T-helper 1 cell treated with Interleukin-12 subunit alpha and Interleukin-12 subunit beta and Interleukin-4 antibody, amounts not matched to agents 30 ng/mL and 1 ng/mL, for 36 hours (primary cell): ENCODE measurements around the gene ODF2. TPM values are rescaled to one million over a fixed set of nuclear protein-coding genes. Genes with fewer than 3 reads are reported as not detected.
"Not testable (repeated sequence)": the region's sequence is repeated elsewhere in the genome, so short reads cannot be mapped to it uniquely, and the experiment has no call there.

Experiments used
- intact Hi-C: fragments of 100-400 bp; cut with micrococcal nuclease; formaldehyde crosslinking; loops from one replicate; pipeline ENCODE4 v1.15.1; 2024
- total RNA-seq: library from RNA; stranded (reverse); gene quantifications from 2 replicates; pipeline ENCODE4 v1.2.3, GENCODE V29; 2022

ODF2 gene
- total RNA-seq, 1 donor from 2014 or later = 43.4 TPM

- intact Hi-C loops = no loop called here
These were observed 33.0 kb upstream of the ODF2 start for GRCh38 chr9:128422783-128423150.

DNA sequence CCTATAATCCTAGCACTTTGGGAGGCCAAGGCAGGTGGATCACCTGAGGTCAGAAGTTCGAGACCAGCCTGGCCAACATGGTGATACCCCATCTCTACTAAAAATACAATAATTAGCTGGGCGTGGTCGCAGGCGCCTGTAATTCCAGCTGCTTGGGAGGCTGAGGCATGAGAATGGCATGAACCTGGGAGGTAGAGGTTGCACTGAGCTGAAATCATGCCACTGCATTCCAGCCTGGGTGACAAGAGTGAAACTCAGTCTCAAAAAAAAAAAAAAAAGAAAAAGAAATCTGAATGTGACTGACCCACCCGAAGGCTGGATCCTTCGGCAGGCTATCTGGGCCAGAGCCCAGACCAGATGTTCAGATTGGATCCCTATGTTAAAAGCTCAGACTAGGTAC, 32.5 kb upstream of the ODF2 start:
- intact Hi-C loops = not testable (repeated sequence)

GRCh38 chr9:128424268-128424780, 31.5 kb upstream of the ODF2 start:
- intact Hi-C loops = no loop called here

- intact Hi-C loops = no loop called here
These were observed 26.9 kb upstream of the ODF2 start for GRCh38 chr9:128428644-128429512.

DNA sequence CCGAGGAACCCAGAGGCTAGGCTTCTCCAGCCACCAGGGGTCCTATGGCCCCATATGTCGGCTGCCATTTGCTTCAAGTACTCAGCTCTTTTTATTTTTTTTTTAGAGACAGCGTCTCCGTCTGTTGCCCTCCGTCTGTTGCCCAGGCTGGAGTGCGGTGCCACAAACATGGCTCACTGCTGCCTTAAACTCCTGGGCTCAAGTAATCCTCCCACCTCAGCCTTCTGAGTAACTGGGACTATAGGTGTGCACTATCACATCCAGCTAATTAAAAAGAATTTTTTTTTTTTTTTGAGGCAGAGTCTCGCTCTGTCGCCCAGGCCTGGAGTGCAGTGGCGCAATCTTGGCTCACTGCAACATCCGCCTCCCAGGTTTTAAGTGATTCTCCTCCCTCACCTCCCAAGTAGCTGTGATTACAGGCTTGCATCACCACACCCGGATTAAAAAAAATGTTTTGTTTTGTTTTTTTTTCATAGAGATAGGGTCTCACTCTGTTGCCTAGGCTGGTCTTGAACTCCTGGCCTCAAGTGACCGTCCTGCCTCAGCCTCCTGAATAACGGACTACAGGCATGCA, 26.2 kb upstream of the ODF2 start:
- intact Hi-C loops = no loop called here

GRCh38 chr9:128431207-128431606, 24.6 kb upstream of the ODF2 start:
- intact Hi-C loops = no loop called here

DNA sequence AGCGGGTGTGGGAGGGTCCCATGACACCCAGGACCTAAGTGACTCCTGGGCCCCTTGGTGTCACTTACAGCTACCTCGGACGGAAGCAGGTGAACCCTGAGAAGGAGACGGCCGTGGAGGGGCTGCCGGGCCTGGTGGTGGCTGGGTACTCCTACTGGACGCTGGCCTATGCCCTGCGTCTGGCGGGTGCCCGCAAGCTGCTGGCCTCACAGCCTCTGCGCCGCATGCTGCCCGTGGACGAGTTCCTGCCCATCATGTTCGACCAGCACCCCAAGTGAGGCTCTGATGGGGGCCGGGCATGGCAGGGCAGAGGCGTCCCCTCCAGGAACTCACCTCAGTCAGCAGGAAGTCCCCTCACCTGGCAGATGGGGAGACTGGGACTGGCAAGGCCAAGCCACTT, 21.5 kb upstream of the ODF2 start:
- intact Hi-C loops = no loop called here

DNA sequence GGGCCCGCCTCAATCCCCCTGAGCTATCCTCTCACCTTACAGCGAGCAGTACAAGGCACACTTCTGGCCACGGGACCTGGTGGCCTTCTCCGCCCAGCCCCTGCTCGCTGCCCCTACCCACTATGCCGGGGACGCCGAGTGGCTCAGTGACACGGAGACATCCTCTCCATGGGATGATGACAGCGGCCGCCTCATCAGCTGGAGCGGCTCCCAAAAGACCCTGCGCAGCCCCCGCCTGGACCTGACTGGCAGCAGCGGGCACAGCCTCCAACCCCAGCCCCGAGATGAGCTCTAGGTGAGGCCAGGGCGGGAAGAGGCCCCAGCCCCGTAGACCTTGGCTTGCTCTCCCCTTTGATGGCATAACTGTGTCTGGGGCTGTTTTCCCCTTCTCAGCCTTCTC, 20.2 kb upstream of the ODF2 start:
- intact Hi-C loops = loop anchor here (5.0 kb wide), 1 partner anchor 73 kb away; no protein-coding TSS in a partner anchor

- intact Hi-C loops = loop anchor here (1.0 to 5.0 kb wide), 5 partner anchors 18 to 149 kb away; partner anchors contain the start of gene ODF2
These were observed 17.3 kb upstream of the ODF2 start for GRCh38 chr9:128438343-128439109.

DNA sequence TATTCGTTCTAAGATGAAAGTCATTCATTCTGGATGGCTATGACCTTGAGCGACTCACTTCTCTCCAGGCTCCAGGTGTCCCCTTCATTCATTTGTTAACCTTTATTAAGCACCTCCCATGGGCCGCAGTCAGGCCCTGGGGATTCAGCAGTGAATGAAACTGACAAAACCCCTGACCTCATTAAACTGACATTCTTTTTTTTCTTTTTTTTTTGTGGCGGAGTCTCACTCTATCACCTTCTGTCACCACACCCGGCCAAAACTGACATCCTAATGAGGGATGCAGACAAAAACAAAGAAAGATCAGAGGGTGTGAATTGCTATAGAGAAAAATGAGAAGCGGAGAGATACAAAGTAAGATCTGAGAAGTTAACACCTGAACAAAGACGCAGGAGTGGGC, 16.5 kb upstream of the ODF2 start:
- intact Hi-C loops = loop anchor here (5.0 kb wide), 1 partner anchor 77 kb away; no protein-coding TSS in a partner anchor

GRCh38 chr9:128442150-128442549, 13.7 kb upstream of the ODF2 start:
- intact Hi-C loops = no loop called here

DNA sequence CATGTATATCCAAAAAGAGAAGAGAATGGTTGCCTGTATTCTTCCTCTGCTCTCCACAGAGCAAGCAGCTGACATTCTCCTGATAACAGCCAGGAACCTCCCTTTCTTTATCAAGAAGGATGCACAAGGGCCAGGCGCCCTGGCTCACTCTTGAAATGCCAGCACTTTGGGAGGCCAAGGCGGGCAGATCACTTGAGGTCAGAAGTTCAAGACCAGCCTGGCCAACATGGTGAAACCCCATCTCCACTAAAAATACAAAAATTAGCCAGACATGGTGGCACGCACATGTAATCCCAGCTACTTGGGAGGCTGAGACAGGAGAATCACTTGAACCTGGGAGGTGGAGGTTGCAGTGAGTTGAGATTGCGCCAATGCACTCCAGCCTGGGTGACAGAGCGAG, 9.3 kb upstream of the ODF2 start:
- intact Hi-C loops = not testable (repeated sequence)

GRCh38 chr9:128448746-128449145, 7.1 kb upstream of the ODF2 start:
- intact Hi-C loops = no loop called here

GRCh38 chr9:128454991-128455390, 815 bp upstream of the ODF2 start:
- intact Hi-C loops = loop anchor here (5.0 kb wide), 1 partner anchor 843 kb away; the partner anchor contains the start of gene STXBP1

- intact Hi-C loops = loop anchor here (1.0 to 5.0 kb wide), 19 partner anchors 18 to 844 kb away; partner anchors contain the start of genes CERCAM, DOLK, DYNC2I2 and ENDOG
These were observed 831 bp downstream of the ODF2 start for GRCh38 chr9:128456613-128457061.

- intact Hi-C loops = loop anchor here (2.0 to 5.0 kb wide), 3 partner anchors 36 to 845 kb away; partner anchors contain the start of genes CERCAM and STXBP1
These were observed 1.4 kb downstream of the ODF2 start for GRCh38 chr9:128457207-128457606.

DNA sequence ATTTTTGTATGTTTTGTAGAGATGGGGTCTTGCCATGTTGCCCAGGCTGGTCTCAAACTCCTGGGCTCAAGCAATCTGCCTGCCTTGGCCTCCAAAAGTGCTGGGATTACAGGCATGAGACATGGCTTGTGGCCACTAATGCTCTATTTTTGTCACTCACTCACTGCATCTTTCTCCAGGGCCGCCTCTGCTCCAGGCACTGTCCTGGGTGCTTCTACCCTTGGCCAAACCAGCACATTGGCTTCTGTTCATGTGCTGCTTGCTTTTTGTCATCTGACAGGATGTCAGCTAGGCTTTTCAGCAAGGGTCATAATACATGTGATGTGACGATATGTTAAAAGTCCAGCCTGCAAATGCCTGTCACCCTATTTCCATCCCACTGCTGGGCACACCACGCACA, 3.2 kb downstream of the ODF2 start:
- intact Hi-C loops = loop anchor here (5.0 kb wide), 1 partner anchor 847 kb away; the partner anchor contains the start of gene STXBP1

- intact Hi-C loops = no loop called here
These were observed 13.3 kb downstream of the ODF2 start for GRCh38 chr9:128469070-128469469.

- intact Hi-C loops = no loop called here
These were observed 14.8 kb downstream of the ODF2 start for GRCh38 chr9:128470560-128470959.

- intact Hi-C loops = no loop called here
These were observed 17.3 kb downstream of the ODF2 start for GRCh38 chr9:128473104-128473503.

GRCh38 chr9:128475867-128476266, 20.1 kb downstream of the ODF2 start:
- intact Hi-C loops = no loop called here
